ENCODE data around the gene NBPF4. TPM values are rescaled to one million over a fixed set of nuclear protein-coding genes. Genes with fewer than 3 reads are reported as not detected.

The NBPF4 gene
- total RNA-seq, 1 experiment from 2014 or later = not detected

DNA sequence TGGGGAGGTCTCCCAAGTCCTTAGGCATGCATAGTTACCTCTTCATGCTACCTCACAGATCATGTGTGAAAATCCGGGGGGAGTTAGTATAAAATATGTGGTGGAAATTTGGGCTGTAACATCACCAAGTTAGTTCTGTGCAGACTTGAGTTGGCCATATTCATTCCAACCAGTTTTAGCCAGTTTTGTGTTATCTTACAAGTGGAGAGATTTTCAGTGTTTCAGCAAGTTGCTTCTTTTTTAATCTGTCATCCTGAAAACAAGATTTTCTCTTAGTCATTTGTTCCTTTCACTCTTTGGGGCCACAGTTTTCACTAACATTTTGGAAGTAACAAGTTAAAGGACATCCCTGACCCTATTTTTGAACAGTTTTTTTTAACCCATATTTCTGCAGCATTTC is 55.1 kb downstream of the NBPF4 start:
- Histone ChIP-seq H3K36me3 (ENCODE audit: control insufficient read depth, insufficient read depth, low read length) (peaks cover 3% of the 10 kb centered on the region), H3K4me1 (ENCODE audit: control insufficient read depth, insufficient read depth, low read length) (no peaks in the 10 kb centered on the region), H3K27ac (ENCODE audit: low read length) (no peak overlapping the region), H3K27me3 (ENCODE audit: control insufficient read depth, insufficient read depth, low read length) (no peaks in the 10 kb centered on the region), H3K4me3 (ENCODE audit: low read depth in 2 of 2, low read length in 2 of 2) (no peak overlapping the region), H3K9me3 (ENCODE audit: control insufficient read depth, insufficient read depth, low read depth, low read length) (no peaks in the 10 kb centered on the region)
- TSS peak; percentile 64 for BruUV-seq (replicated peaks)
- in situ Hi-C loops (cut with HindIII; ENCODE audit: low pct_unique_long_range_greater_than_20kb, low sequenced_read_pairs) = no loop called here
- no peak for ATAC-seq
- TF ChIP-seq REST (IDR thresholded peaks at IDR 0.05; ENCODE audit: insufficient read depth in 1 of 2, low read depth in 2 of 2, low read length in 1 of 2) (no peak), POLR2AphosphoS5 (IDR thresholded peaks at IDR 0.05; ENCODE audit: low read depth, low read length) (no peak), TCF7L2 (IDR thresholded peaks at IDR 0.05; ENCODE audit: low read depth, low read length) (no peak), SIN3A (IDR thresholded peaks at IDR 0.05; ENCODE audit: borderline replicate concordance, insufficient read depth, low read depth, low read length) (no peak)
- TF ChIP-seq, protein P1, sequence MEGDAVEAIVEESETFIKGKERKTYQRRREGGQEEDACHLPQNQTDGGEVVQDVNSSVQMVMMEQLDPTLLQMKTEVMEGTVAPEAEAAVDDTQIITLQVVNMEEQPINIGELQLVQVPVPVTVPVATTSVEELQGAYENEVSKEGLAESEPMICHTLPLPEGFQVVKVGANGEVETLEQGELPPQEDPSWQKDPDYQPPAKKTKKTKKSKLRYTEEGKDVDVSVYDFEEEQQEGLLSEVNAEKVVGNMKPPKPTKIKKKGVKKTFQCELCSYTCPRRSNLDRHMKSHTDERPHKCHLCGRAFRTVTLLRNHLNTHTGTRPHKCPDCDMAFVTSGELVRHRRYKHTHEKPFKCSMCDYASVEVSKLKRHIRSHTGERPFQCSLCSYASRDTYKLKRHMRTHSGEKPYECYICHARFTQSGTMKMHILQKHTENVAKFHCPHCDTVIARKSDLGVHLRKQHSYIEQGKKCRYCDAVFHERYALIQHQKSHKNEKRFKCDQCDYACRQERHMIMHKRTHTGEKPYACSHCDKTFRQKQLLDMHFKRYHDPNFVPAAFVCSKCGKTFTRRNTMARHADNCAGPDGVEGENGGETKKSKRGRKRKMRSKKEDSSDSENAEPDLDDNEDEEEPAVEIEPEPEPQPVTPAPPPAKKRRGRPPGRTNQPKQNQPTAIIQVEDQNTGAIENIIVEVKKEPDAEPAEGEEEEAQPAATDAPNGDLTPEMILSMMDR (IDR thresholded peaks at IDR 0.05) = no peak
- no peak for DNase-seq (ENCODE audit: low read depth, low spot score)
- ChIA-PET POLR2A (no interaction called here), CTCF (no interaction called here)
- intact Hi-C loops (cut with micrococcal nuclease; ENCODE audit: unreplicated experiment) = no loop called here

DNA sequence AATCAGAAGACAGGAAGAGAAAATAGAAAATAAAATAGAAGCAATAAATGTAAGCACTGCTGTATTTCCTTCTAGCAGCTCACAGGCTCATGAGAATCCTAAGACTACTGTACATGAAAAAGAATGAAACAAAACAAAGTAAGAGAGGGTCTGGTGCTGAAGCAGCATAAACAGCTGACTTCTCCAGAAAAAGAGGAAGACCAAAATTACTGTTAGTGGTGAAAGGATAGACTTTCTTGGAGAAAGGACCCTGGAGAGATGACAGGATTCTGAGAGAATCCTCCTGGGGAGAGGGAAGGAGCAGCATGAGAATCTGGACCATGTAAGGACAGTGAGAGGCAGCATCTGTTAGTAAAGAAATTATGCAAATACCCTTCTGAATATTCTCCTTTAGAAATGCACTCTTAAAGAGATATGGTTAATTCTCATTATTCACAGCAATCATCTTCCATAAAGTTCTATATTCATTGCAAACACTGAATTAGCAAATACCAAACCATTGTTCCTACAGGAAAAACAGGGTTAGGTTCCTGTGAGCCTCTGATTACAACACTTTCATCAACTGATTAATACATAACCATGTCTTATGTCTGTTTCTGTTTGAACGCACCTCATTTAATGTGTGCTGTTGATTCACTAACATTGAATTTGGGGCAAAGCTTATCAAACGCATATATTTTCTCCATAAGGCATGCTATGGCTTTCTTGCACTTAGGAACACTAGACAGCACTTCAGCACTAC is 60.7 kb downstream of the NBPF4 start:
- TF ChIP-seq SIN3A (IDR thresholded peaks at IDR 0.05; ENCODE audit: borderline replicate concordance, insufficient read depth, low read depth, low read length) (no peak), REST (IDR thresholded peaks at IDR 0.05; ENCODE audit: insufficient read depth in 1 of 2, low read depth in 2 of 2, low read length in 1 of 2) (no peak), POLR2AphosphoS5 (IDR thresholded peaks at IDR 0.05; ENCODE audit: low read depth, low read length) (no peak), TCF7L2 (IDR thresholded peaks at IDR 0.05; ENCODE audit: low read depth, low read length) (no peak)
- TF ChIP-seq, protein P1 (IDR thresholded peaks at IDR 0.05) = no peak
- ATAC-seq (no peak), DNase-seq (ENCODE audit: low read depth, low spot score) (no peak)
- POLR2A ChIA-PET = no interaction called here
- Histone ChIP-seq H3K9me3 (ENCODE audit: control insufficient read depth, insufficient read depth, low read depth, low read length) (no peaks in the 10 kb centered on the region), H3K27ac (ENCODE audit: low read length) (no peak overlapping the region), H3K4me1 (ENCODE audit: control insufficient read depth, insufficient read depth, low read length) (no peaks in the 10 kb centered on the region), H3K4me3 (ENCODE audit: low read depth in 2 of 2, low read length in 2 of 2) (no peak overlapping the region), H3K27me3 (ENCODE audit: control insufficient read depth, insufficient read depth, low read length) (no peaks in the 10 kb centered on the region), H3K36me3 (ENCODE audit: control insufficient read depth, insufficient read depth, low read length) (peaks cover 7% of the 10 kb centered on the region)
- CTCF ChIA-PET = no interaction called here
- in situ Hi-C loops (cut with HindIII; ENCODE audit: low pct_unique_long_range_greater_than_20kb, low sequenced_read_pairs) = no loop called here
- BruUV-seq (replicated peaks) = no TSS peak
- intact Hi-C loops (cut with micrococcal nuclease; ENCODE audit: unreplicated experiment) = no loop called here
